AML-193 (cell line): ENCODE measurements around the gene RASA3.
"Not testable (repeated sequence)": the region's sequence is repeated elsewhere in the genome, so short reads cannot be mapped to it uniquely, and the experiment has no call there.

Experiments used
- DNase-seq, 2 experiments: peaks; one replicate each; lab custom pipeline; 2025; lab: John Stamatoyannopoulos, UW

RASA3 gene

GRCh38 chr13:114142640-114143490, 10.4 kb upstream of the RASA3 start:
- DNase-seq = peak; percentile 30 to 71

- DNase-seq = no peak
Observed at GRCh38 chr13:114142137-114142550, 9.7 kb upstream of the RASA3 start.

- DNase-seq = no peak
Observed at GRCh38 chr13:114141261-114141996, 9.0 kb upstream of the RASA3 start.

- no peak for DNase-seq
Observed at GRCh38 chr13:114140906-114141250, 8.5 kb upstream of the RASA3 start.

GRCh38 chr13:114140131-114140905, 7.9 kb upstream of the RASA3 start:
- no peak for DNase-seq

- DNase-seq = no peak
Observed at GRCh38 chr13:114136576-114136975, 4.2 kb upstream of the RASA3 start.

GRCh38 chr13:114135731-114136171, 3.3 kb upstream of the RASA3 start:
- DNase-seq = no peak

GRCh38 chr13:114134944-114135610, 2.7 kb upstream of the RASA3 start:
- no peak for DNase-seq

- peak in 1 of 2 experiments; percentile 35 for DNase-seq
Observed at GRCh38 chr13:114134111-114134943, 1.9 kb upstream of the RASA3 start.

- not testable (repeated sequence) for DNase-seq
Observed at GRCh38 chr13:114133552-114133951, 1.1 kb upstream of the RASA3 start.

- DNase-seq = not testable (repeated sequence)
Observed at GRCh38 chr13:114133126-114133525, 703 bp upstream of the RASA3 start.

- DNase-seq = no peak
Observed at GRCh38 chr13:114131583-114132418, 622 bp downstream of the RASA3 start.

GRCh38 chr13:114130837-114131582, 1.4 kb downstream of the RASA3 start:
- peak; percentile 86 to 89 for DNase-seq

- DNase-seq = no peak
Observed at GRCh38 chr13:114130131-114130836, 2.1 kb downstream of the RASA3 start.

GRCh38 chr13:114129649-114130062, 2.8 kb downstream of the RASA3 start:
- DNase-seq = peak in 1 of 2 experiments; percentile 36

- peak; percentile 97 to 98 for DNase-seq
Observed at GRCh38 chr13:114128624-114129522, 3.5 kb downstream of the RASA3 start.

- DNase-seq = no peak
Observed at GRCh38 chr13:114128348-114128623, 4.1 kb downstream of the RASA3 start.
